Stomach (tissue), 9 donors: ENCODE measurements around the gene MAJIN. TPM values are rescaled to one million over a fixed set of nuclear protein-coding genes. Genes with fewer than 3 reads are reported as not detected.
A peak's percentile ranks its signal among the peaks of the same experiment; 100 is the strongest.

Experiments
- DNase-seq, 2 donors: peaks; one replicate each; pipeline versions ENCODE4 v3.0.0 to v3.0.0-alpha.2; 2013 to 2019
- H3K27ac ChIP-seq, 5 donors: fragments of 200-600 bp in 4 of 5; sonication (generic) in 4 of 5; one replicate each; pipeline ENCODE4 v1.5.1; 2013 to 2019; ENCODE audit warnings: mild to moderate bottlenecking in 1 of 5, moderate library complexity in 1 of 5
- H3K27me3 ChIP-seq, 3 donors: fragments of 200-600 bp; sonication (generic); one replicate each; pipeline ENCODE4 v1.5.1; 2017 to 2019; ENCODE audit warnings: mixed run types in 1 of 3
- H3K36me3 ChIP-seq, 4 donors: fragments of 200-600 bp; sonication (generic); 1 replicate in 3 of 4; 2 replicates in 1 of 4; pipeline ENCODE4 v1.5.1; 2016 to 2019
- H3K4me1 ChIP-seq, 4 donors: fragments of 200-600 bp; sonication (generic); one replicate each; pipeline ENCODE4 v1.5.1; 2016 to 2019
- H3K4me3 ChIP-seq, 4 donors: fragments of 200-600 bp; sonication (generic) in 3 of 4; one replicate each; pipeline ENCODE4 v1.5.1; 2016 to 2019; ENCODE audit warnings: mild to moderate bottlenecking in 1 of 4
- H3K9me3 ChIP-seq, 4 donors: fragments of 200-600 bp; sonication (generic); one replicate each; pipeline ENCODE4 v1.5.1; 2016 to 2019
- EP300 ChIP-seq: sonication (generic); formaldehyde crosslinking; IDR thresholded peaks from one replicate; pipeline ENCODE4 v1.6.1; 2017; ENCODE audit warnings: antibody characterized with exemption
- POLR2A ChIP-seq, 4 donors: fragments of 450-650 bp; IDR thresholded peaks; one replicate each; pipeline ENCODE4 v1.6.1; 2016; ENCODE audit warnings: antibody characterized with exemption in 4 of 4, control low read depth in 2 of 4, mild to moderate bottlenecking in 1 of 4, moderate library complexity in 1 of 4
- POLR2AphosphoS5 ChIP-seq, 3 donors: sonication (generic); formaldehyde crosslinking; IDR thresholded peaks; one replicate each; pipeline ENCODE4 v1.6.1; 2016; ENCODE audit warnings: antibody characterized with exemption in 3 of 3
- WGBS, 5 donors: extraction: QIAGEN DNeasy Blood & Tissue Kit in 3 of 5; methylation state at CpG; one replicate each; pipeline versions ENCODE4 v1.1.5 to v1.1.7; 2013 to 2018; 5-methylcytosine and 5-hydroxymethylcytosine counted together
- intact Hi-C: fragments of 100-400 bp; cut with DNase I; formaldehyde crosslinking; loops from one replicate; pipeline ENCODE4 v1.15.1; 2023; ENCODE audit warnings: low total_unique reads
- polyA plus RNA-seq, 3 donors: library from polyadenylated mRNA; stranded (reverse); fragments of 200-250 nt; gene quantifications; one replicate each; pipeline ENCODE4 v1.2.3, GENCODE V29; 2013
- total RNA-seq, 5 donors: library from RNA; depleted of rRNA; stranded (reverse); fragments of >200 nt; gene quantifications; one replicate each; pipeline versions ENCODE4 v1.1.0 to v1.2.3, GENCODE V29; 2014 to 2016
- TF ChIP-seq, protein P1 (sequence below), 7 experiments: fragments of 450-650 bp in 4 of 7; fragments of 200-600 bp in 3 of 7; sonication (generic) in 3 of 7; IDR thresholded peaks; one replicate each; pipeline ENCODE4 v1.5.1; 2016 to 2019; ENCODE audit warnings: antibody characterized with exemption in 7 of 7, control low read depth in 2 of 7, mild to moderate bottlenecking in 1 of 7
- donor health status: healthy with polysubstance abuse.
- donor health status: Bipolar disorder and iron deficiency.
- donor health status: healthy.

Gene MAJIN
- total and polyA plus RNA-seq, 8 donors, result 0.20 TPM; not detected in 7

DNA sequence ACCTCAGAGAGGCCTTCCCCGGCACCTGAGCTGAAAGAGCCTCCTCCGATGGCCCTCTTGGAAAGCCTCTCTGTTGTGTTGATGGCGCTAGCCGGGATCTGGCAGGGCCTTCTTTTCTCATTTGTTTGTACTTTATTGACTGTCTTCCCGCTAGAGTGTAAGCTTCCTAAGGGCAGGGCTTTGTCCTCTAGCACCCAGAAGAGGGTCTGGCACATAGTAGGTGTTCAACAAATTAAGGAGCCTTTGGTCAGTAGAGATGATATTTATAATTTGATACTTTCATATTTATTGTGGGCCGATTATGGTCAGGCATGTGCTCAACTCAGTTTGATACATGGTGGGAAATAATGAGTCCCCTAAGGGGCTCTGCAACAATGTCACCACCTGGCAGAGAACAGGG is 46.0 kb upstream of the MAJIN start:
- peaks cover 4 to 51% (median 46%) of the 10 kb centered on the region in 4 donors for H3K36me3 ChIP-seq
- intact Hi-C loops, result no loop called here
- TF ChIP-seq EP300 (no peak), POLR2A (IDR thresholded peaks at IDR 0.05) (no peak), POLR2AphosphoS5 (IDR thresholded peaks at IDR 0.05) (no peak)
- TF ChIP-seq, protein P1, sequence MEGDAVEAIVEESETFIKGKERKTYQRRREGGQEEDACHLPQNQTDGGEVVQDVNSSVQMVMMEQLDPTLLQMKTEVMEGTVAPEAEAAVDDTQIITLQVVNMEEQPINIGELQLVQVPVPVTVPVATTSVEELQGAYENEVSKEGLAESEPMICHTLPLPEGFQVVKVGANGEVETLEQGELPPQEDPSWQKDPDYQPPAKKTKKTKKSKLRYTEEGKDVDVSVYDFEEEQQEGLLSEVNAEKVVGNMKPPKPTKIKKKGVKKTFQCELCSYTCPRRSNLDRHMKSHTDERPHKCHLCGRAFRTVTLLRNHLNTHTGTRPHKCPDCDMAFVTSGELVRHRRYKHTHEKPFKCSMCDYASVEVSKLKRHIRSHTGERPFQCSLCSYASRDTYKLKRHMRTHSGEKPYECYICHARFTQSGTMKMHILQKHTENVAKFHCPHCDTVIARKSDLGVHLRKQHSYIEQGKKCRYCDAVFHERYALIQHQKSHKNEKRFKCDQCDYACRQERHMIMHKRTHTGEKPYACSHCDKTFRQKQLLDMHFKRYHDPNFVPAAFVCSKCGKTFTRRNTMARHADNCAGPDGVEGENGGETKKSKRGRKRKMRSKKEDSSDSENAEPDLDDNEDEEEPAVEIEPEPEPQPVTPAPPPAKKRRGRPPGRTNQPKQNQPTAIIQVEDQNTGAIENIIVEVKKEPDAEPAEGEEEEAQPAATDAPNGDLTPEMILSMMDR (IDR thresholded peaks at IDR 0.05), result no peak
- H3K4me1 ChIP-seq, result peaks cover 12 to 29% (median 26%) of the 10 kb centered on the region in 4 donors
- H3K9me3 ChIP-seq, result no peaks in the 10 kb centered on the region
- 94 to 100% (median 97%) methylated on average over 6 of the region's 6 CpGs for whole genome bisulfite sequencing, 5 donors
- no peak for DNase-seq
- H3K4me3 ChIP-seq, result no peak overlapping the region
- no peaks in the 10 kb centered on the region for H3K27me3 ChIP-seq
- no peak overlapping the region for H3K27ac ChIP-seq

DNA sequence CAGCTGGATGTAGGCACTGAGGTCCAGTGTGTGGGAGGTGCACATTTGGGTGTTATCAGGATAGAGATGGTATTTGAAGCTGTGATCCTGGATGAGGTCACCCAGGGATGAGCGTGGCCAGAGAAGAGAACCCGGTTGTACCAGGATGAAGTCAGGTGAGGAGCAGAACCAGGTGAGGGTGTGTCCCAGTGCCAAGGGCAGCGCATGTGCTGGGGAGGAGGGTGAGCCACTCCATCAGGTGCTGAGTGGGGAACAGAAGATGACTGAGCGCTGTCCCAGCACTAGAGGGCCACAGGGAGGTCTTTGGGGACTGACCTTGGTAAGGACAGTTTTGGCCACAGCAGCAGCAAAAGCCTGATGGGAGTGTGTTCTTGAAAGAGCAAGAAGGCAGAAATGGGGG is 44.8 kb upstream of the MAJIN start:
- TF ChIP-seq POLR2A (IDR thresholded peaks at IDR 0.05), result no peak
- TF ChIP-seq, protein P1 (IDR thresholded peaks at IDR 0.05), result no peak
- no peak for TF ChIP-seq POLR2AphosphoS5 (IDR thresholded peaks at IDR 0.05)
- no peak for TF ChIP-seq EP300
- Histone ChIP-seq H3K36me3 (peaks cover 4 to 42% (median 37%) of the 10 kb centered on the region in 4 donors), H3K9me3 (no peaks in the 10 kb centered on the region), H3K27me3 (no peaks in the 10 kb centered on the region), H3K4me3 (no peak overlapping the region), H3K27ac (no peak overlapping the region), H3K4me1 (peaks cover 12 to 32% (median 29%) of the 10 kb centered on the region in 4 donors)
- 77 to 90% (median 87%) methylated on average over 4 of the region's 4 CpGs for WGBS, 5 donors
- intact Hi-C loops, result no loop called here
- no peak for DNase-seq

GRCh38 chr11:65014726-65015227 is 42.9 kb upstream of the MAJIN start:
- H3K9me3 ChIP-seq, result no peaks in the 10 kb centered on the region
- peaks cover 4 to 23% (median 18%) of the 10 kb centered on the region in 4 donors for H3K36me3 ChIP-seq
- 29 to 90% (median 31%) methylated on average over 8 to 23 of the region's 23 CpGs for WGBS, 5 donors
- peak overlapping the region; percentile 97 to 100 (median 99) for H3K27ac ChIP-seq
- intact Hi-C loops, result no loop called here
- peak overlapping the region; percentile 64 to 84 (median 79) for H3K4me3 ChIP-seq
- peaks cover 12 to 32% (median 29%) of the 10 kb centered on the region in 4 donors for H3K4me1 ChIP-seq
- no peak for TF ChIP-seq EP300
- TF ChIP-seq POLR2A (IDR thresholded peaks at IDR 0.05), result no peak
- DNase-seq, result peak in 1 of 2 donors; percentile 36
- H3K27me3 ChIP-seq, result no peaks in the 10 kb centered on the region

DNA sequence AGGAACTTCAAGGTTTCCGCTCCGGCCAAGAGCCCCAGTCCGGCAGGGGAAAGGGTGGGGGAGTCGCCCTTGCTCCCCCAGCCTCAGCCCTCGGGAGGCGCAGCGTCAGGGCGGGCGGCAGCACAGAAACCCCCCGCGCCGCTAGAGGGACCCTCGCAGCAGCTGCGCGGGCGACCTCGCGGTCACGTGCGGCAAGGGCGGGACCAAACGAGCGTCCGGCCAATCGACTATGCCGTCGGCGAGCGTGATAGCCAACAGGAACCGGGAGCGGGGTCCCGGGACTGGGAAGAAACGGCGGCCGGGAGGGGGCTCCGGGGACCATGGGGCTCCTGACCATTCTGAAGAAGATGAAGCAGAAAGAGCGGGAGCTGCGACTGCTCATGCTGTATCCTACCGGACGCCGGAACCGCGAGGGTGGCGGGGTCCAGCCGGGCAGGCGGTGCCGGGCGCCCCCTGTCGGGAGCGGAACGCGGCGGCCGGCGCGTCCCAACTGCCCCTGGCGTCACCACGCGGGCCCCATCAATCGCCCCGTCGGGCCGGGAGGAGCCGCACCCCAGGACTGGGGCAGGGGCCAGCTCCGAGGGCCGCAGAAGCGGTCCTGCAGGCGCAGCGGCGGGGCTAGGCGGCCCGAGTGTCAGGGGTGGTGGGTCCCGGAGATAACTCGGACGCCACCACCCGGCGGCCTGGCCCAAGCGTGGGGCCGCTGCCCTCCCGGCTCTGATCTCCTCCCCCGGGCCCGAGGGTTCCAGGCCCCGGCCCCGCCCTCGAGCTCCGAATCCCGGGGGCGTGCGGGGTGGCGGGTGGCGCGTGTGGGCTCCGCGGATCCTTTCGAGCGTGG is 42.2 kb upstream of the MAJIN start, which contains the start of gene ARL2:
TSS of gene ARL2 (plus strand) at position 273 of the 838 bp plus-strand sequence. CDS start at position 321, 48 bp downstream.
- Histone ChIP-seq H3K27me3 (no peaks in the 10 kb centered on the region), H3K4me1 (peaks cover 12 to 32% (median 29%) of the 10 kb centered on the region in 4 donors), H3K27ac (peak within 1 kb of the TSS; percentile 97 to 100 (median 99)), H3K4me3 (peak within 1 kb of the TSS; percentile 64 to 84 (median 79)), H3K36me3 (peaks cover 4 to 16% (median 11%) of the 10 kb centered on the region in 4 donors), H3K9me3 (no peaks in the 10 kb centered on the region)
- peak; percentile 89 to 98 for DNase-seq
- intact Hi-C loops, result no loop called here
- TF ChIP-seq POLR2AphosphoS5 (IDR thresholded peaks at IDR 0.05) (peak in 2 of 3 donors; percentile 3 to 28), POLR2A (IDR thresholded peaks at IDR 0.05) (no peak), EP300 (no peak)
- TF ChIP-seq, protein P1 (IDR thresholded peaks at IDR 0.05), result peak in 5 of 7 experiments; percentile 73 to 93 (median 86)
- WGBS, 5 donors, result 0 to 1% (median 1%) methylated on average over 27 to 96 of the region's 96 CpGs
